Measurements from ENCODE around the gene SLC10A7. TPM values are rescaled to one million over a fixed set of nuclear protein-coding genes. Genes with fewer than 3 reads are reported as not detected.

The SLC10A7 gene
- total RNA-seq, 2 donors from 2014 or later = 6.0 to 7.5 TPM

DNA sequence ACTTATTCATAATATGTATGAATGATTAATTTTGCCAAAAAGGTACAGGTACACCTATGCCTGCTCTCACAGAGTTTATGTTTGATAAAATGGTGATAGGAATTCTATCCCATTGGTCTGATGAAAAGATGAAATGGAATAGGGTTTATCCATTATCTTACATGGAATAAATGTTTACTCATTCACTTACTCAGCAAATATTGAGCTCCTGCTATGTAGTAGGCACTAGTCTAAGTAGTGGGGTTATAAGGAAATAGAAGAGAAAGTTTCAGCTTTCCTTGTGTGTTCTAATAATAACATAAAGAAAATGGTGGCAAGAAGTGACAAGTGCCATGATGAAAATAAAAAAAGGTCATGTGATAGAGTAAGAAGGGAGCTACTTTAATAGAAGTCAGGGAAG lies 12.4 kb upstream of the SLC10A7 start:
- Histone ChIP-seq H3K27ac (ENCODE audit: low read depth, low read length) (no peak overlapping the region), H3K4me1 (ENCODE audit: control insufficient read depth, insufficient read depth, low read length) (no peaks in the 10 kb centered on the region), H3K9me3 (ENCODE audit: control insufficient read depth, low read length) (peaks cover 8% of the 10 kb centered on the region), H3K27me3 (ENCODE audit: control insufficient read depth, insufficient read depth, low read length, poor library complexity, severe bottlenecking) (no peaks in the 10 kb centered on the region), H3K4me3 (ENCODE audit: low read length) (no peak overlapping the region), H3K36me3 (ENCODE audit: control insufficient read depth, insufficient read depth, low read length) (no peaks in the 10 kb centered on the region), H3K9ac (ENCODE audit: extremely low read depth, low read length, poor library complexity, severe bottlenecking) (no peak overlapping the region)
- no peak overlapping the region for H3K4me3 Mint-ChIP-seq
- H3K9me3 Mint-ChIP-seq = no peaks in the 10 kb centered on the region
- no peak for DNase-seq
- TF ChIP-seq, protein P1, sequence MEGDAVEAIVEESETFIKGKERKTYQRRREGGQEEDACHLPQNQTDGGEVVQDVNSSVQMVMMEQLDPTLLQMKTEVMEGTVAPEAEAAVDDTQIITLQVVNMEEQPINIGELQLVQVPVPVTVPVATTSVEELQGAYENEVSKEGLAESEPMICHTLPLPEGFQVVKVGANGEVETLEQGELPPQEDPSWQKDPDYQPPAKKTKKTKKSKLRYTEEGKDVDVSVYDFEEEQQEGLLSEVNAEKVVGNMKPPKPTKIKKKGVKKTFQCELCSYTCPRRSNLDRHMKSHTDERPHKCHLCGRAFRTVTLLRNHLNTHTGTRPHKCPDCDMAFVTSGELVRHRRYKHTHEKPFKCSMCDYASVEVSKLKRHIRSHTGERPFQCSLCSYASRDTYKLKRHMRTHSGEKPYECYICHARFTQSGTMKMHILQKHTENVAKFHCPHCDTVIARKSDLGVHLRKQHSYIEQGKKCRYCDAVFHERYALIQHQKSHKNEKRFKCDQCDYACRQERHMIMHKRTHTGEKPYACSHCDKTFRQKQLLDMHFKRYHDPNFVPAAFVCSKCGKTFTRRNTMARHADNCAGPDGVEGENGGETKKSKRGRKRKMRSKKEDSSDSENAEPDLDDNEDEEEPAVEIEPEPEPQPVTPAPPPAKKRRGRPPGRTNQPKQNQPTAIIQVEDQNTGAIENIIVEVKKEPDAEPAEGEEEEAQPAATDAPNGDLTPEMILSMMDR (conservative IDR thresholded peaks at IDR 0.05) = no peak
- H3K27ac Mint-ChIP-seq = no peak overlapping the region
- peaks cover 41% of the 10 kb centered on the region for H3K27me3 Mint-ChIP-seq (ENCODE audit: insufficient read depth)
- H3K36me3 Mint-ChIP-seq (ENCODE audit: low read depth) = no peaks in the 10 kb centered on the region
- H3K4me1 Mint-ChIP-seq = peaks cover 2% of the 10 kb centered on the region

- H3K9ac ChIP-seq (ENCODE audit: extremely low read depth, low read length, poor library complexity, severe bottlenecking) = no peak overlapping the region
- Mint-ChIP-seq H3K27me3 (ENCODE audit: insufficient read depth) (peaks cover 32% of the 10 kb centered on the region), H3K36me3 (ENCODE audit: low read depth) (no peaks in the 10 kb centered on the region), H3K4me3 (no peak overlapping the region), H3K27ac (no peak overlapping the region), H3K4me1 (peaks cover 7% of the 10 kb centered on the region), H3K9me3 (no peaks in the 10 kb centered on the region)
- peaks cover 16% of the 10 kb centered on the region for H3K27me3 ChIP-seq (ENCODE audit: control insufficient read depth, insufficient read depth, low read length, poor library complexity, severe bottlenecking)
- no peaks in the 10 kb centered on the region for H3K9me3 ChIP-seq (ENCODE audit: control insufficient read depth, low read length)
- H3K4me3 ChIP-seq (ENCODE audit: low read length) = no peak overlapping the region
- TF ChIP-seq, protein P1 (conservative IDR thresholded peaks at IDR 0.05) = no peak
- no peaks in the 10 kb centered on the region for H3K4me1 ChIP-seq (ENCODE audit: control insufficient read depth, insufficient read depth, low read length)
- no peak for DNase-seq
- no peak overlapping the region for H3K27ac ChIP-seq (ENCODE audit: low read depth, low read length)
- H3K36me3 ChIP-seq (ENCODE audit: control insufficient read depth, insufficient read depth, low read length) = no peaks in the 10 kb centered on the region
- WGBS, 2 experiments (ENCODE audit: insufficient coverage in 1 of 2, insufficient read length in 1 of 2) = 40 to 79% methylated on average over 1 to 2 of the region's 2 CpGs
Measured at GRCh38 chr4:146525754-146526153, 4.0 kb upstream of the SLC10A7 start.

DNA sequence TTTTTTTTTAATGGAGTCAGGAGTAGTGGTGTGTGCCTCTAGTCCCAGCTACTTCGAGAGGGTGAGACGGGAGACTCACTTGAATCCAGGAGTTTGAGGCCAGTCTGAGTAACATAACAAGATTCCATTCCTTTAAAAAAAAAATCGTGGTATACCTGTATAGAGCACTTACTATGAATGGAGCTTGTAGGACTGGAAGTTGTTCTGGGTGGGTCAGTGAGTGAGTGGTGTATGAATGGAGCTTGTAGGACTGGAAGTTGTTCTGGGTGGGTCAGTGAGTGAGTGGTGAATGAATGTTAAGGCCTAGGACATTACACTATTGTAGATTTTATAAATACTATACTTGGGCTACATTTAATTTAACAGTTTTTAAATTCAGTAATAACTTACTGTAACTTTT lies 2.9 kb upstream of the SLC10A7 start:
- TF ChIP-seq, protein P1 (conservative IDR thresholded peaks at IDR 0.05) = no peak
- Histone ChIP-seq H3K36me3 (ENCODE audit: control insufficient read depth, insufficient read depth, low read length) (no peaks in the 10 kb centered on the region), H3K27me3 (ENCODE audit: control insufficient read depth, insufficient read depth, low read length, poor library complexity, severe bottlenecking) (peaks cover 27% of the 10 kb centered on the region), H3K9ac (ENCODE audit: extremely low read depth, low read length, poor library complexity, severe bottlenecking) (no peak overlapping the region), H3K4me3 (ENCODE audit: low read length) (no peak overlapping the region), H3K27ac (ENCODE audit: low read depth, low read length) (no peak overlapping the region), H3K9me3 (ENCODE audit: control insufficient read depth, low read length) (no peaks in the 10 kb centered on the region), H3K4me1 (ENCODE audit: control insufficient read depth, insufficient read depth, low read length) (no peaks in the 10 kb centered on the region)
- H3K36me3 Mint-ChIP-seq (ENCODE audit: low read depth) = no peaks in the 10 kb centered on the region
- no peak overlapping the region for H3K4me3 Mint-ChIP-seq
- H3K27me3 Mint-ChIP-seq (ENCODE audit: insufficient read depth) = peaks cover 25% of the 10 kb centered on the region
- 86 to 100% methylated on average over 2 to 3 of the region's 3 CpGs for WGBS, 2 experiments (ENCODE audit: insufficient coverage in 1 of 2, insufficient read length in 1 of 2)
- H3K4me1 Mint-ChIP-seq = peaks cover 7% of the 10 kb centered on the region
- H3K9me3 Mint-ChIP-seq = no peaks in the 10 kb centered on the region
- no peak overlapping the region for H3K27ac Mint-ChIP-seq
- no peak for DNase-seq

Measured in endodermal cell (in vitro differentiated cells).